Measurements from ENCODE around the gene CARS1.

CARS1 gene

DNA sequence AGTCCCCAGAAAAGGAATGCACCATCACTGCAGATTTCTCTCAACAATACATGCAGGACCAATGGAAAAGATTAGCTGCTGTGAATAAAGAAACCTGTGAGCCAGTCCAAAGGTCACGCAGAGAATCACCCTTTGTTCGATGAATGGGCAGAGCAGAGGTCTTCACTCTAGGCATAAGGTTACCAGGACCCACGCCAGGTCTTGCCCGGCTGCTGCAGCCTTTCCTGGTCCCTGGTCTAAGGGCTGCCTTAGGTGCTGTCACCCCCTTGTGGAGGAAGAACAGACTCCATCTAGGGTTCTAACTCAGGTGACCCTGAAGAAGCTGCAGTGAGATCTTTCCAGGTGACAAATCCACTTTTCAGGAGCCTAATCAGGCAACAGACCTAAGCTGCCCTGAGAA lies 36.1 kb downstream of the CARS1 start:
- no peaks in the 10 kb centered on the region for H3K4me1 ChIP-seq (ENCODE audit: insufficient read depth, low read length, poor library complexity, severe bottlenecking)
- no peaks in the 10 kb centered on the region for H3K79me2 ChIP-seq (ENCODE audit: insufficient read depth, low read length)
- no peak overlapping the region for H3K4me3 ChIP-seq (ENCODE audit: low read length, poor library complexity, severe bottlenecking)
- no peaks in the 10 kb centered on the region for H3F3A ChIP-seq (ENCODE audit: low read depth)
- no peaks in the 10 kb centered on the region for H3K9me2 ChIP-seq (replicated peaks; ENCODE audit: low read depth, low read length)
- no peaks in the 10 kb centered on the region for H3K9me3 ChIP-seq (ENCODE audit: insufficient read depth, low read depth, low read length)
- H3K27me3 ChIP-seq (ENCODE audit: insufficient read depth, low read length, poor library complexity, severe bottlenecking), result no peaks in the 10 kb centered on the region
- H3K36me3 ChIP-seq (ENCODE audit: insufficient read depth, low read length), result peaks cover 42% of the 10 kb centered on the region; the same call in 1 of the 2 replicates
- H3K9ac ChIP-seq (ENCODE audit: low read depth, low read length, poor library complexity, severe bottlenecking), result no peak overlapping the region
- no peak for TF ChIP-seq EZH2phosphoT487 (IDR thresholded peaks at IDR 0.05; ENCODE audit: borderline replicate concordance)
- TF ChIP-seq, protein P1, sequence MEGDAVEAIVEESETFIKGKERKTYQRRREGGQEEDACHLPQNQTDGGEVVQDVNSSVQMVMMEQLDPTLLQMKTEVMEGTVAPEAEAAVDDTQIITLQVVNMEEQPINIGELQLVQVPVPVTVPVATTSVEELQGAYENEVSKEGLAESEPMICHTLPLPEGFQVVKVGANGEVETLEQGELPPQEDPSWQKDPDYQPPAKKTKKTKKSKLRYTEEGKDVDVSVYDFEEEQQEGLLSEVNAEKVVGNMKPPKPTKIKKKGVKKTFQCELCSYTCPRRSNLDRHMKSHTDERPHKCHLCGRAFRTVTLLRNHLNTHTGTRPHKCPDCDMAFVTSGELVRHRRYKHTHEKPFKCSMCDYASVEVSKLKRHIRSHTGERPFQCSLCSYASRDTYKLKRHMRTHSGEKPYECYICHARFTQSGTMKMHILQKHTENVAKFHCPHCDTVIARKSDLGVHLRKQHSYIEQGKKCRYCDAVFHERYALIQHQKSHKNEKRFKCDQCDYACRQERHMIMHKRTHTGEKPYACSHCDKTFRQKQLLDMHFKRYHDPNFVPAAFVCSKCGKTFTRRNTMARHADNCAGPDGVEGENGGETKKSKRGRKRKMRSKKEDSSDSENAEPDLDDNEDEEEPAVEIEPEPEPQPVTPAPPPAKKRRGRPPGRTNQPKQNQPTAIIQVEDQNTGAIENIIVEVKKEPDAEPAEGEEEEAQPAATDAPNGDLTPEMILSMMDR (conservative IDR thresholded peaks at IDR 0.05; ENCODE audit: low read length), result peak; percentile 73
- H4K20me1 ChIP-seq (ENCODE audit: insufficient read depth, low read length, poor library complexity, severe bottlenecking), result no peaks in the 10 kb centered on the region
- H3K4me2 ChIP-seq (ENCODE audit: low read depth, low read length, poor library complexity, severe bottlenecking), result no peak overlapping the region
- H2AFZ ChIP-seq (ENCODE audit: low read length), result no peak overlapping the region

DNA sequence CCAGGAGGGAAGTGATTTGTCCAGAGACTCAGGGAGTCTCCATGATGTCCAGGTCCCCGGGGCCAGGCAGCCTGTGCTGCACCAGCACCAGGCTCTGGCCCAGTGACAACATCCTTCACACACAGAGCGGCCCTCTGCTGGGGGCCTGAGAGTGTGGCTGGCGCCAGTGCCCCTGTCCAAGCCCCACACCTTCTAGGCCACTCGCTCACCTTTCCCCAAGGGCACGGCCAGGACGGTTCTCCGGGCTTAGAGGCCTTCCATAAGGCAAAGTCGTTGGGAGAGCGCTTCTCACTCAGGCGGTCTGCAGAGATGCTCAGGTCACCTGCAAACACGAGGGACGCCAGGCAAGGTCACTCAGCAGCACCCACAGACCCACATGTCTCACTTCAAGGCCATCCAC lies 37.2 kb downstream of the CARS1 start:
- H4K20me1 ChIP-seq (ENCODE audit: insufficient read depth, low read length, poor library complexity, severe bottlenecking), result no peaks in the 10 kb centered on the region
- H3K9me3 ChIP-seq (ENCODE audit: insufficient read depth, low read depth, low read length), result no peaks in the 10 kb centered on the region
- H3K27me3 ChIP-seq (ENCODE audit: insufficient read depth, low read length, poor library complexity, severe bottlenecking), result no peaks in the 10 kb centered on the region
- peaks cover 44% of the 10 kb centered on the region; the same call in 1 of the 2 replicates for H3K36me3 ChIP-seq (ENCODE audit: insufficient read depth, low read length)
- no peaks in the 10 kb centered on the region for H3K79me2 ChIP-seq (ENCODE audit: insufficient read depth, low read length)
- TF ChIP-seq, protein P1 (conservative IDR thresholded peaks at IDR 0.05; ENCODE audit: low read length), result no peak
- no peak for TF ChIP-seq EZH2phosphoT487 (IDR thresholded peaks at IDR 0.05; ENCODE audit: borderline replicate concordance)
- no peaks in the 10 kb centered on the region for H3K9me2 ChIP-seq (replicated peaks; ENCODE audit: low read depth, low read length)
- H3K9ac ChIP-seq (ENCODE audit: low read depth, low read length, poor library complexity, severe bottlenecking), result no peak overlapping the region
- H3K4me2 ChIP-seq (ENCODE audit: low read depth, low read length, poor library complexity, severe bottlenecking), result no peak overlapping the region
- no peak overlapping the region for H2AFZ ChIP-seq (ENCODE audit: low read length)
- H3K4me1 ChIP-seq (ENCODE audit: insufficient read depth, low read length, poor library complexity, severe bottlenecking), result no peaks in the 10 kb centered on the region
- H3F3A ChIP-seq (ENCODE audit: low read depth), result no peaks in the 10 kb centered on the region
- H3K4me3 ChIP-seq (ENCODE audit: low read length, poor library complexity, severe bottlenecking), result no peak overlapping the region

DNA sequence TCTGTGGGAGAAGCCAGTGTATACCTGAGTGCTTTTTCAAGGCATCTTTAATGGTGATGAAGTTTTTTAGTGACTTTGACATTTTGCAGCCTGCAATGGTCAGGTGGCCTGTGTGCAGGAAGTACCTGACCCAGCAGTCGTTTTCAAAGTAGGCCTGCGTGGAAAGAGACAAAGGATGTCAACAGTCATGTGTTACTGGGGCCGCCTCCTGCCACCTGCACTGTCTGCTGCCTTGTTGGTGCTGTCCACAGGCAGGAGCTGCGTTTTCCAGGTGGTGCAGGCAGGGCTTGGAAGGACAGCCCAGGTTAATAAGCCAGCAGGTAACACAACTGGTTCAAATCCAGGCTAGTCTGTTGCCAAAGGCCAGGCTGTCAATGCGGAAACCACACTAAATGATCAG lies 38.6 kb downstream of the CARS1 start:
- H3K4me1 ChIP-seq (ENCODE audit: insufficient read depth, low read length, poor library complexity, severe bottlenecking), result peaks cover 3% of the 10 kb centered on the region
- H3K36me3 ChIP-seq (ENCODE audit: insufficient read depth, low read length), result peaks cover 41% of the 10 kb centered on the region; the same call in 1 of the 2 replicates
- no peaks in the 10 kb centered on the region for H3K27me3 ChIP-seq (ENCODE audit: insufficient read depth, low read length, poor library complexity, severe bottlenecking)
- H3K9me2 ChIP-seq (replicated peaks; ENCODE audit: low read depth, low read length), result no peaks in the 10 kb centered on the region
- no peak overlapping the region for H2AFZ ChIP-seq (ENCODE audit: low read length)
- H3K4me3 ChIP-seq (ENCODE audit: low read length, poor library complexity, severe bottlenecking), result no peak overlapping the region
- no peaks in the 10 kb centered on the region for H4K20me1 ChIP-seq (ENCODE audit: insufficient read depth, low read length, poor library complexity, severe bottlenecking)
- H3K9ac ChIP-seq (ENCODE audit: low read depth, low read length, poor library complexity, severe bottlenecking), result no peak overlapping the region
- no peak overlapping the region for H3K4me2 ChIP-seq (ENCODE audit: low read depth, low read length, poor library complexity, severe bottlenecking)
- H3F3A ChIP-seq (ENCODE audit: low read depth), result no peaks in the 10 kb centered on the region
- no peaks in the 10 kb centered on the region for H3K79me2 ChIP-seq (ENCODE audit: insufficient read depth, low read length)
- TF ChIP-seq, protein P1 (conservative IDR thresholded peaks at IDR 0.05; ENCODE audit: low read length), result no peak
- TF ChIP-seq EZH2phosphoT487 (IDR thresholded peaks at IDR 0.05; ENCODE audit: borderline replicate concordance), result no peak
- no peaks in the 10 kb centered on the region for H3K9me3 ChIP-seq (ENCODE audit: insufficient read depth, low read depth, low read length)
